HG03439 (cell line): Measurements from ENCODE around the gene RAD51B.

ENCODE experiments used
- ATAC-seq: cut with Tn5 transposase; IDR thresholded peaks from one replicate; pipeline ENCODE4 v1.9.1; 2021; ENCODE audit warnings: mild to moderate bottlenecking, moderate library complexity; ENCODE audit not compliant: unreplicated experiment

The RAD51B gene

DNA sequence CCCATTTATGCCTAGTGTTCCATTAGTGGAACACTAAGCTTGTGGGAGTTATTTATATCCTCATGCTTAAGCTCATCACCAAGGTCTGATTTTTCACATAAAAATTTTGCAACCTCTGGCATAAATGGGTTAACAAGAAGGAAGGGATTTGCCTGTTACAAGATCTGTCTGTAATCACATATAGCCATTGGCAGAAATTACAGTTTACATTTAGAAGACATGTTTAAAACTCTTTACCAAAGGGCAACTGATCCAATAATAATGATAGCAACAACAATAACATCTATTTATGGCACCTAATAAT is 550.4 kb downstream of the RAD51B start:
- no peak for ATAC-seq

DNA sequence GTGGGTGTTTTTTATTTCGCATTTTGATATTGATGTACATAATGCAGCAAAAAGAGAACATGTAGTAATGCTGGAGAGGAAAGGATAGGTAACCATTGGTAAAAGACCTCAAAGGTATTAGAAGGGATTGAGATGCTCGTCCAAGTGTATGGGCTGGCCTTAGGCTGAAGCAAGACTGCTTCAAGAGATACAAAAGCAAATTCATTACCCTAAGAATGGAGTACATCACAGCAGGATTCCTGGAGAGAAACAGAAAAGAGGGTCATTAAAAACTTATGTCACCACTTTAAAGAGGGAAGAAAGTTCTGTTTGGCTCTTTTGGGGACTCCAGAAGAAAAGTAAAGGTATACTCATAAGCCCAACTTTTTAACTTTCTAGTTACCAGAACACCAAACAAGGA is 552.8 kb downstream of the RAD51B start:
- ATAC-seq = no peak

DNA sequence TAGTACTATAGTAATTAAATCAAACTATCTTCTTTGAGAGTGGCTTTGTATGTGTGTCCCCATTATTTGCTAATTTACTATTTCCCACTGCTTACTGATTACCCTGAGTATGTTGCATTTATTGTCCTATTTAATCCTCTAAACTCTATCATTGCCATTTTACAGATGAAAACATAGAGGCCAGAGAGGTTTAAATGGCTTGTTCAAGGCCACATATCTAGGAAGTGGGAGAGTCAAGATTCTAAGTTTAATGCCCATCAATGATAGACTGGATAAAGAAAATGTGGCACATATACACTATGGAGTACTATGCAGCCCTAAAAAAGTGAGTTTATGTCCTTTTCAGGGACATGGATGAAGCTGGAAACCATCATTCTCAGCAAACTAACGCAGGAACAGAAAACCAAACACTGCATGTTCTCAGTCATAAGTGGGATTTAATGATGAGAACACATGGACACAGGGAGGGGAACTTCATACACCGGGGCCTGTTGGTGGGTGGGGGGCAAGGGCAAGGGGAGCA is 553.6 kb downstream of the RAD51B start:
- ATAC-seq = no peak

DNA sequence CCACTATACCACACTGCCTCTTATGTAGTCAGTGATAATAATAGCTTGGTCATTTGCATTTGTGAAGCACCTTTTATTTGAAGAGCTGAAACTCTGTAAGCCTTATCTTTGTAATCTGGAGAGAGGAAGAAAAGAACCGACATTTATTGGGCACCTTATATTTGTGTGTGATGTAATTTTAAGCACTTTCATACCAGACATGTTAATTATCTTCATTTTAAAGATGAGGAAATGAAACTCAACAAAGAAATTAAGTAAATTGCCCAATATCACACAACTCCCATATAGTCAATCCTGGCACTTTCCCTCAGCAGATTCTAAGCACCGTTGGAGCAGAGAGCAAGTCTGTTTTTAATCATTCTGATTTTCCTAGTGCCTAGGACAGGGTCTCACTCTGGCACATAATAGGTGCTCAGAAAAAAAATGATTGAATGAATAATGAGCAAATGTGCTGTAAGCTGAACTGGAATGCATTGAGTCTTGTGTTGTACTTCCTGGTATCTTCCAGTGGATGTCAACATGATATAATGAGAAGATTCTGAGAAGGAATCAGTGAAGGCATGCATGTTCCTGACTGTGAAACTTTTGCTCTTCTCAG is 554.4 kb downstream of the RAD51B start:
- no peak for ATAC-seq

DNA sequence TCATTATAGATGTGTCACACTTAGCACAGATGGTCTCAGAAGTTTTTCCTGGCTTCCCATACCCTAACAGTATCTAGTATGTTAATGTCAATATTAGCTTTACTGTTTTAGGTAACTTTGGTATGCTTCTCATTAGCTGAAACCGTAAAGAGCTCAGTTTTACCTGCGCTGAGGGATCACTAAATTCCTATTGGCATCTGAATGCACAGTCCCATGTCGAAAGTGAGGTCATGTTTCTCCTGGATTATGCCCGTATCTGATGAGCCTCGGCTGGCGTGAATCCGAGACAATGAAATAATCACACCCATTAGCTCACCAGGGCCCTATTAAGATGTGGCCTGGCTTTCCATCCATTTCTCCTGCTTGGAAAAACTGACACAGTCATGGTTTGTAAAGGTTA is 555.1 kb downstream of the RAD51B start:
- ATAC-seq = no peak

DNA sequence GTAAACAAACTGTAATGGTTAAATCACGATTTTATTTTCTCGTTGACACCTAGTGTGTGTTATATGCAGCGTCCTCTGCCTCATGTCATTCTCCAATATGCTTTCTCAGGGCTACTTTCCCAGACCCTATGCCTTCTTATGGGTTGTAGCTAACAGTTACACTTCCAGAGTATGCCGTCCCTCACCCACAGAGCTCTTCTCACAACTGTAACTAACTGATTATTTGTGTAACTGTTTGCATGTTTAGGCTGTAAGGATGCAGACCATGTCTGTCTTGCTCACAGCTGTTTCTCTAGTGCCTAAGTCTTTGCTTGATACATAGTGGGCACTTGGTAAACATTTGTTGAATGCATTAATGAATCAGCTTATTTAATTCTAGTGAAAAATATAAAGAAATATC is 555.8 kb downstream of the RAD51B start:
- no peak for ATAC-seq

DNA sequence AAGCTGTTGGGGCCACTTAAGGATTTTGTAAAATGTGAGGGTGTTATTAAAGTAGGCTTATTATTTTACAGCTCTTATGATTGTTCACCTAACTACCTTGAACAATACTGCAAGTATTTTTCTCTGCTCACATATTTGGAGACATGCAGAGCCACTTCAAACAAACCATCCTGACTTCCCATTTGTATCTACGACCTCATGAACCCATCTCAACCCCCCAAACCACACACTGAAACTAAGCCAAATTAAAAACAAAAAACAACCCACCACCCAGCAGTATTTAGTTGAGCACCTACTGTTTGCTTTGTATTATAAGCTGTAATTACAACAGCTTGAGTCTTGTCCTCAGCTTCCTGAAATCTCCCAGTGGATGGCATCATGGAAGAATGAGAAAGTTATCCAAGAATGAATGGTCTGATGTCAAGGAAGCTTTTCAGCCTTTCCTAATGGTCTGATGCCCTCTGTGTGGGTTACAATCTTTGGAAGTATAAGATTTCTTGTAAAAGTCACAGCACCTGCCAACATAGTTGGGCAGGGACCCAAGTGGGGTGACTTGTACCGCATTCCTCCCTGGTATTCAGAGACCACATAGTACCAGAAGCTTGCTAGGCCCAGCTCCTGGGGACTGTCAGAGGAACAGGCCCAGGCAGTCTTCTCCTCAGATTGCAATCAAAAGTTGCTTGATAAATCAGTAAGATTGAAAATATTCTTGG is 556.6 kb downstream of the RAD51B start:
- no peak for ATAC-seq

DNA sequence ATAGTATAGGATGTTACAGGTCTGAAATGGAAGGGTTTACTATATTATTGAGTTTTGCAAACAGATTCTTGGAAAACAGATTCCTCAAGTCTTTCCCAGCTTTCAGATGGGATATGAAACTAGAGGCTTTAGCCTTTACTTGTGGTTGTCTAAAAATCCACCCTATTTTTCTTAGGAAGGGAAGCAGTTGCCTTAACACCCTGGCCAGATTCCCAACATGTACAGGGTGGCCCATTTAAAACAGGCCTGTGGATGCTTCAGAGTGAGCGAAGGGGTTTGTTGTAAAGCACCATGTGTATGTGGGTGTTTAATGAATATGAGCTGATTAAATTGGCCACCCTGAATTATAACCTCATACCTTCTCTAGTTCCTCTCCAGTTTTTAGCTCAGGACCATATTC is 557.4 kb downstream of the RAD51B start:
- ATAC-seq = no peak

DNA sequence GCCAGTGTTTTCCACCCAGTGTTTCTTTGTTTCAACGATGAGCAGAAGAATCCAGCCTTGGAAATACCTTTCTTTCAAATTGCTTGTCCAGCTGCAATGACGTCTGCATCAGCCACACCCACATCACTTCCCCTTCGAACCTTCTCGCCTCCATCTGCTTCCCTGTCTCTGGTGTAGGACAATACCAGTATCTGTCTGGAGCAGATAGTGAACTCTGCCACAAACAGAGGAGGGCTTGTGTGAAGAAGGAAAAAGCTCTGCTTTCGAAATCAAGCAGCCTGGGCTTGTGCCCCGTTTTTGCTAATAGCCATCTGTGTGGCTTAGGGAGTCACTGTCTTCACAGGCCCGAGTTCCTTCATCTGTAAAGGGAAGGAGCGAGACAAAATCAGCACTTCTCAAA is 557.9 kb downstream of the RAD51B start:
- ATAC-seq = no peak

DNA sequence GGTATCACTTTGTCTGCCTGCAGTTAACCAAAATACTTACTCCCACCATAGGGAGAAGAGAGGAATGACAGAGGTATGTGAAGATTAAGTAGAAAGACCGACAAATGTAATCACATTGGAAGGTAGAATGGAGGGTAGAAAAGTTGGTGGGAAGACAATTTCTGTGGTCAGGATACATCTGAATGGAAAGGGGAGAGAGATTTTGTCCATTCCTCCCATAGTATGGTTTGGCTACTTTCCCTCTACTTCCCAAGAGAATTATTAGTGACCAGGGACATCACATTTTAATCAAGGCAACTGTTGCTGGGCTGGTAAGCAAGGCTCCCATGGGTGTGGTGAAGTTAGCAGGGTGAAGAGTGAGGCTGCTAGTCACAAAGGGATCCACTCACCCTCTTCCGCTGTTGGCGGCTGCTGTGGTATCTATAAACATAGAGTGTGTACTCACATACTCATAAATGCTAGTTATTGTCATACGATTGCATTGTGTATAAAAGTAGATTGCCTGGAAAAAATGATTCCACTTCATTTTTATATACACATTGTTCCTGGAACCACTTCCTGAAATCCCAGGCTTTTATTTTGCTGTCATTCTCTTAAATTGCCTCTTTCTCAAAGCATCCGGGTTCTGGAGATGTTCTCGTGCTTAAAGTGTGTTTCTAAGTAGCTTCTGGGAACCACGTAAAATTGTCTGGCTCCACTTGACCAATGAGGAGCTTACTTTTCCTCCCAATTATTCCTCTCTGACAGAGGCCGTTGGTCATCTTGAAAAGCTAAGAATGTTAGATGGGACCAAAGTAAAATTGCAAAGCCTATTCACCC is 560.1 kb downstream of the RAD51B start:
- no peak for ATAC-seq

DNA sequence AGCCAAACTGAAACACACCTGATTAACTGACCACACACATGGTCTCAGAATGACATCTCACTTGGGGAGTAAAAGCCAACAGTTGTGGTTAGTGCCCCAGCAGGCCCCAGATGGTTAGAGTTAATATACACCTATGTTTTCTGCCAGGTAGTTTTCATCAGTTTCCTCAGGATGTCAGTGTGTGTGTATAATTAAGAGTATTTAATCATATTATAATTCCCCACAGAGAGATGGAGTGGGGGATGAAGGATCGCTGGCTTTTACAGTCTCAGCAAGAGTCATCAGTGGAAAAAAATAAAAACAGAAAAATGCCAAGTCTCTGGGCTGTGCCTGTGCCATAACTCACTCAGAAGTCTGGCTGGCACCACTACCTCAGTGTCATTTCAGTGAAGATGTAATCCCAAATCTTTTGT is 560.8 kb downstream of the RAD51B start:
- peak; percentile 75 for ATAC-seq

DNA sequence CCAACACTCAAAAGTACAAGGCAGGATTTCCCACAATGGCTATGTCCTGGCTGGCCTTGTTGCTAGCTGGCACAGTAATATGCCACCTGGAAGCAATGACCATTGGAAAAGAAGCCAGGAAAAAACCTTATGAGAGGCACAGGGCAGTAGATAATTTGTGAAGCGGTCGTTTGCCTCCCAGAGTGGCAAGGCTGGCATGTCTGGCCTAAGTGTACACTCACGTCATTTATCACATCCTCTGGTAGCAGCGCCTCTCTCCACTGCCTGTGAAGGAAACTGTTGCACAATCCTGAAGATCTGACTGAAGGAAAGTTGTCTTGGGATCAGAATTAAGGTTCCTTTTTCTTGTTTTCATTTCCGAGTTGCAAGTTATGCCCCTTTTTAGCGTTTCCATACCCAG is 564.8 kb downstream of the RAD51B start:
- ATAC-seq = no peak

DNA sequence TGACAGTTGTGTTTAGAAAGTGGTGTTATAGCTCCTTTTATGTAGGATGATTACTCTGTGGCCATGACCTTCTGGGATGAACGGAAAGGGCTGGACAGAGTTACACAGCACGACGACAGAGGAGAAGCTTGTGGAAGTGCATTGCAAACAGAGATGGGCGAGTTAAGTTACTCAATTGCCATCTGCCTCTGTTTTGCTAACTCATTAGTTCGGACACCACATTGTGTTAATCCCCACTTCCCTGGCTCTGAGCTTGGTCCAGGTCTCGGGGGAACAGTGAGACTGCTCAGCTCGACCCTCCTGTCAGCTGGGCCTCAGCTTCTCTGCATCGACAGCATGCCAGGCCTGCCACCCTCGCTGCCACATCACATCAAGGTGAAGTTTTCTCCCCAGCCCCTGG is 565.3 kb downstream of the RAD51B start:
- ATAC-seq = no peak

DNA sequence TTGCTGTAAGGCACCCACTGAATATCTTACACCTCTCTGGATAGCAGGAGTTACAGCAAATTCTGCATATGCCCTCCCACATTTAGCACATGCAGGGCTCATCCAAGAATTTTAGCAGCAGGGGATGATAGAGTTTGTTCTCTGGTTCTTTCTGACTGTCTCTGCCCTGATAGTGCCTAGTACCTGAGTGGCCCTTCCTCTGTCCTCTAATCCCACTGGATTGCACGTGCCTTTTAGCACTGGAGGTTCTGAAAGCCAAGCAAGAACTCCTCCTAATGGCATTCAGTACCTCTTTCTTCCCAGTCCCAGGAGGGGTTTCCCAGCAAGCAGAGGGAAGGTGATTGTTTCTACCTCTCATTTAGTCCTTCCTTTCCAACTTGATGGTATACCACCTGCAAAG is 566.9 kb downstream of the RAD51B start:
- ATAC-seq = no peak

DNA sequence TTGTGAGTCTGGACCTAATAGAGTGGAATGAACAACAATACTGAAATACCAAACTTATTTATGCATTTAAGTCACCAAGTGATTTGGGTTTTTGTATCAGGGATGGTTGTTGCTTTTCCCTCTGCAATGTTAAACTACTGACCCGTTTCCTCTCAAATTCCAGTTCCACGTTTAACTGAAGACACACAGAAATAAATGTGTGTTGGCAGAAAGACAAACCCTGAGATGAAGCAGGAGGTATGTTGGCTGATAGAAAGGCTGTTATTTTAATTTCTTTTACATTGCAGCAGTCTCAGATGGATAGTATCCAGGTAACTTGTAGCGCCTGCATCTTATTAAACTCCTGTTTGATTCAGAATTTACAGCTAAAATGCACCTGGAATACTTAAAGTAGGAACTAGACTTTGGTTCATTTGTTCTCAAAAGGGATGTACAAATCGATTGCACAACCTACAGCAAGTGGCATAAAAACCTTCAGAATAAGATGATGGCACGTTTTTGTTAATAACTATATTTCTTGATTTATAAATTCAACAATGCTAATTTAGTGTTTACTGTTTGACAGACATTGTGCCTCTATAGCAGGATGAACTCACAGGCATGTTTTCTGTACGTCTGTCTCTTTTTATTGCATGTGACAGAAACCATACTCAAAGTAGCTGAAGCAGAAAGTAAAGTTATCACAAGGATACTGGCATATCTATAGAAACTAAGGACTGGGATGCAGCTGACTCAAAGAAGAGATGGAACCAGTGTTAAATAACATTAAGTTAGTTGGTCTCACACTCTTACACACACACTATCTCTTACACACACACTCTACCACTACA is 567.6 kb downstream of the RAD51B start:
- ATAC-seq = no peak

DNA sequence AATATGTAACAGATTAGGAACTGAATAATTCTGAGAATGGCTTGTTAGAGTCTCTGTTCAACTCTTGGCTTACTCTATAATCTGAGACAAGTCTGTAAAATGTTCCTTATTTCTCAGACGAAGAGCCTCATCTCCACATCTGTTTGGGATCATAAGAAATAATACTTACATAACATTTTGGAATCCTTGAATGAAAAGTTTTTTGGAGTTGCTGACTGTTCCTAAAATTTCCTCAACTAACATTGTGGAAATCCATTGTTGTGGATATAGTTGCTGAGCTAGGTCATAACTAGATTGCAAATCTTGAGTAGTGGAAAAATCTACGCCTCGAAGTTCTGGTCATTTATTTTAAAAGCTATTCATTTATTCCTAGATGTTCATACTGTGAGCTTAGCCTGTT is 570.4 kb downstream of the RAD51B start:
- ATAC-seq = no peak

DNA sequence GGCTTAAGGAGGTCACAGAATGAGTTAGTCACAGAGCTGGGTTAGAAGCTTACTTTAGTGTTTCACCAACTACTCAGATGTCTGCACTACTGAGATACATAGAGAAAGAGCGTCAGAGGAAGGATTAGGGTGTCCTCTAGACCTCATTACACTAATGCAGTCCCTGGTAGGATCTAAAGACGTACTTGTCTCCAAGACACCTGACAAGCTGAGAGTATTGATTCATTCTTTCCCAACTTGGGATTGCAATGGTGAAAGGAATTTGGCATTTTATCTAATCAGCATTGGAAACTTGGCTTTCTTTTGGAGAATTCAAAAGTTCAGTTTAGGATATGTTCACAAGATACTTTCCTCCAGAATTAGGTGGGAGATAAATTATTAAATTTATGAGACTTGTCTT is 571.2 kb downstream of the RAD51B start:
- ATAC-seq = no peak

DNA sequence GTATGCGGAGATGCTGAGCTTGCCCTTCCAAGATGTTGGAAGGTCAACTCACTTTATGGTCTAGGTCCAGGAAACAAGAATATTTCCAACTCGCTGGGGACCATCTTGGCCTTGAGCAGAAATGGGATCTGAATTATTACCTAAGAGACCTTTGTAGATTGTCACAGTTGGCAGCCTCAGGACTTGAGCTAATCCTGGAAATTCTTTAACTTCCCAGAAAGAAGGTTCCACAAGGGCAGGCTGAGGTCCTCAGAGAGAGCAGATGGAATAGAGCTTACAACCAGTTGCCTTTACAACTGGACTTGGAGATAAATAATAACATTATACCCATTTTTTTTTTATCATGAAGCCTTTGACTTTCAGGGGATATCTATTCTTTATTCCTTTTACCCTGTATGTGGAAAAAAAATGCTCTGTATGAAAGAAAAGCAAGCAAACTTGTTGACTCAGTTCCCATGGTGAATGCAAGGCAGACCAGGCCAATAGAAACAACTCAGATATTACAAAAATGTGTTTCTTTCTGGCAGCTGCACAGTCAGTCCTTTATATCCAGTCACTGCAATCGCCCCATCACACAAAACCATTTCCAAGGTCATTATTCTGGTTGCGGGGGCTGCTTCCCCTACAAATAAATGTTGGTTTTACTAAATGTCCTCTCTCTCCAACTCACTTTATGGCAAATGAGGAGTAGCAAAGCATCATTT is 571.9 kb downstream of the RAD51B start:
- ATAC-seq = no peak

DNA sequence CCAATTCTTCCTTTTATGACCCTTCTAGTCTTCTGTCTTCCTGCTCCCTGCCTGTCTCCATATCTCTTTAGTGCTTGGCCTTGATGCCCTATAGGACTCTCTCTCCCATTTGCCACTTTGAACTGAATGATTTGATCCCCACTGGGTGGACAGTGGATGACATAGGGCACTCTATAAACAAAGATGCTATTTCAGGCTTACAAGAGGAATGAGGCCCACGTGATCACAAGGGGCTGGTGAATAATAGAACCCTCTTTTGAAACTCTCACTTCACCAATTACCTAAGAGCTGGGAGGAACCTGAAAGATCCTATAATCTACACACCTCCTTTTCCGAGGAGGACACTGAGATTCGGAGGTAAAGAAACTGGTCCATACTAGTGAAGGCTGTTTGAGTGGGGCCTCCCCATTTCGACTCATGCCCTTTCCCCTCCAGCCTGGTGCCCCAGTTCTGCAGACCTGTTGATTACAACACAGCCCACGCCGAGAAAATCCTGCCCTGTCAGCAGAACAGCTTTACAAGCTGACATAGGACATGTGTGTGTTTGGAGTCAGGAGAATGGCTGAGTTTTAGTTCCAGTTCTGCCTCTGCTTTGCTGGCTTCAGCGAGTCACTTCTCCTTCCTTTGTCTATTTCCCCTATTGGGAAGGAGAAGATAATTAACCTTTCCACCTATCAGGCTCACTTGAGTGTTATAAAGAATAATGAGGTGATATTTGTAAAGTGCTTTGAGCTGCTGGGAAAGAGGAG is 573.0 kb downstream of the RAD51B start:
- ATAC-seq = no peak

DNA sequence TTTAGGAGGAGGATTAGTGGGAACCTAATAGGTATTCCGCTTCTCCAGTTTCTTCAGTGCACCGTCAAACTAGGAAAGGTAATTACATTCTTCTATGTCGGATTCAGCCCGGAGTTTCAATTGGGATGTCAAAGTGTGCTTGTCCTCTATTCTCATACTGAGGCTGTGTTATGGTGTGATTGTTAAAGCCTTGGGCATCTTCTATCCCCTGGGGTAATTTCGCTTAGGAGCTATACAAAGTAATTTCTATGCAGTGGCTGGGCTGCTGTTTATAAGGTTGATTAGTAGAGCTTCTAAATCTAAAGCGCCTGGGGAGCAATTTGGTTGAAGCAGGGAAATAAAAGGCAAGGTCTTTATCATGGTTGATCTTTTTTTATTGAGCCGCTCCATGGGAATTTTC is 573.7 kb downstream of the RAD51B start:
- no peak for ATAC-seq
